Stimulated activated CD4-positive, alpha-beta T cell treated with anti-CD3 and anti-CD28 coated beads, Interleukin-15, amount 100 ng/mL, for 1 hour (primary cell): ENCODE results near the gene NCLN.
A peak's percentile ranks its signal among the peaks of the same experiment; 100 is the strongest.
"Not testable (repeated sequence)": the region's sequence is repeated elsewhere in the genome, so short reads cannot be mapped to it uniquely, and the experiment has no call there.

Experiments
- DNase-seq, 2 donors: peaks; one replicate each; pipeline ENCODE4 v3.0.0-alpha.2; 2020; ENCODE audit warnings: low read depth in 1 of 2, low spot score in 1 of 2

Gene NCLN

GRCh38 chr19:3185461-3186159 is at the start of gene NCLN:
Gene NCLN (plus strand): TSS chr19:3185930. CDS start chr19:3186031, 101 bp downstream.
- peak; percentile 90 to 93 for DNase-seq

GRCh38 chr19:3135961-3136683 is 49.6 kb upstream of the NCLN start, which contains the start of gene GNA15:
Gene GNA15 (plus strand): TSS chr19:3136033. CDS start chr19:3136451, 418 bp downstream.
- peak in 1 of 2 donors; percentile 19 for DNase-seq

GRCh38 chr19:3136684-3137055 is 49.1 kb upstream of the NCLN start:
- DNase-seq: no peak

- DNase-seq: no peak
These were observed 48.6 kb upstream of the NCLN start for GRCh38 chr19:3137119-3137518.

GRCh38 chr19:3138268-3138667 is 47.5 kb upstream of the NCLN start:
- no peak for DNase-seq

- no peak for DNase-seq
These were observed 45.1 kb upstream of the NCLN start for GRCh38 chr19:3140667-3141038.

- DNase-seq: peak in 1 of 2 donors; percentile 26
These were observed 43.4 kb upstream of the NCLN start for GRCh38 chr19:3142292-3142670.

- no peak for DNase-seq
These were observed 42.9 kb upstream of the NCLN start for GRCh38 chr19:3142781-3143337.

GRCh38 chr19:3145909-3146676 is 39.6 kb upstream of the NCLN start:
- no peak for DNase-seq

GRCh38 chr19:3146677-3147100 is 39.0 kb upstream of the NCLN start:
- DNase-seq: peak; percentile 35 to 63

- no peak for DNase-seq
These were observed 37.2 kb upstream of the NCLN start for GRCh38 chr19:3148503-3148902.

GRCh38 chr19:3149089-3149488 is 36.6 kb upstream of the NCLN start:
- DNase-seq: no peak

- no peak for DNase-seq
These were observed 35.9 kb upstream of the NCLN start for GRCh38 chr19:3149526-3150505.

- no peak for DNase-seq
These were observed 34.9 kb upstream of the NCLN start for GRCh38 chr19:3150739-3151329.

- no peak for DNase-seq
These were observed 33.9 kb upstream of the NCLN start for GRCh38 chr19:3151563-3152418.

GRCh38 chr19:3152419-3152780 is 33.3 kb upstream of the NCLN start:
- DNase-seq: no peak

GRCh38 chr19:3153286-3154230 is 32.2 kb upstream of the NCLN start:
- DNase-seq: no peak

- DNase-seq: not testable (repeated sequence)
These were observed 31.3 kb upstream of the NCLN start for GRCh38 chr19:3154447-3154846.
